Activated CD4-positive, CD25-positive, alpha-beta regulatory T cell (primary cell): Measurements from ENCODE around the gene RAB43.
"Not testable (repeated sequence)": the region's sequence is repeated elsewhere in the genome, so short reads cannot be mapped to it uniquely, and the experiment has no call there.

ENCODE experiments used
- DNase-seq, 4 experiments: peaks; one replicate each; lab custom pipeline; 2025; lab: John Stamatoyannopoulos, UW

The RAB43 gene

GRCh38 chr3:129121792-129122411 lies at the start of gene RAB43:
TSS of gene RAB43 (minus strand) at chr3:129121804. CDS start at chr3:129121489, 315 bp downstream.
- DNase-seq = peak; percentile 63 to 85 (median 78)

- no peak for DNase-seq
These were observed 45.2 kb upstream of the RAB43 start for GRCh38 chr3:129166579-129167332.

- not testable (repeated sequence) for DNase-seq
These were observed 44.0 kb upstream of the RAB43 start for GRCh38 chr3:129165594-129165993.

GRCh38 chr3:129164500-129164899 lies 42.9 kb upstream of the RAB43 start:
- DNase-seq = no peak

- no peak for DNase-seq
These were observed 41.4 kb upstream of the RAB43 start for GRCh38 chr3:129162729-129163579.

GRCh38 chr3:129161860-129162271 lies 40.3 kb upstream of the RAB43 start:
- DNase-seq = no peak

GRCh38 chr3:129160891-129161859 lies 39.6 kb upstream of the RAB43 start, which contains the start of gene ISY1:
TSS of gene ISY1 (minus strand) at chr3:129161063. CDS start at chr3:129160975, 88 bp downstream.
- DNase-seq = peak; percentile 63 to 73 (median 72)

- no peak for DNase-seq
These were observed 23.2 kb upstream of the RAB43 start for GRCh38 chr3:129144786-129145185.

- DNase-seq = not testable (repeated sequence)
These were observed 19.4 kb upstream of the RAB43 start for GRCh38 chr3:129141011-129141410.

GRCh38 chr3:129139911-129140310 lies 18.3 kb upstream of the RAB43 start:
- no peak for DNase-seq

GRCh38 chr3:129136275-129136674 lies 14.7 kb upstream of the RAB43 start:
- not testable (repeated sequence) for DNase-seq

- no peak for DNase-seq
These were observed 10.7 kb upstream of the RAB43 start for GRCh38 chr3:129132097-129132866.

- no peak for DNase-seq
These were observed 10.0 kb upstream of the RAB43 start for GRCh38 chr3:129131465-129132088.

GRCh38 chr3:129130291-129130813 lies 8.7 kb upstream of the RAB43 start:
- no peak for DNase-seq

GRCh38 chr3:129128357-129129155 lies 7.0 kb upstream of the RAB43 start:
- DNase-seq = no peak

GRCh38 chr3:129126726-129127280 lies 5.2 kb upstream of the RAB43 start:
- DNase-seq = no peak

- no peak for DNase-seq
These were observed 1.9 kb upstream of the RAB43 start for GRCh38 chr3:129123314-129124060.
